Loucy (cell line): ENCODE data around the gene FGD5.

Source experiments
- H2AFZ ChIP-seq: fragments of 200-600 bp; sonication (generic); 2 replicates; pipeline ENCODE4 v1.6.0; 2016; ENCODE audit warnings: antibody characterized with exemption, mild to moderate bottlenecking, low read length, moderate library complexity
- H3F3A ChIP-seq: fragments of 200-600 bp; 2 replicates; pipeline ENCODE4 v1.6.0; 2016; ENCODE audit warnings: antibody characterized with exemption, low read depth, mild to moderate bottlenecking
- H3K27me3 ChIP-seq: fragments of 200-600 bp; sonication (generic); 2 replicates; pipeline ENCODE4 v1.6.1; 2014; ENCODE audit warnings: low read length, mild to moderate bottlenecking; ENCODE audit not compliant: insufficient read depth, poor library complexity, severe bottlenecking
- H3K36me3 ChIP-seq: fragments of 200-600 bp; sonication (generic); 2 replicates; pipeline ENCODE4 v1.6.1; 2016; ENCODE audit warnings: low read length; ENCODE audit not compliant: insufficient read depth
- H3K4me1 ChIP-seq: fragments of 200-600 bp; sonication (generic); 2 replicates; pipeline ENCODE4 v1.5.1; 2014; ENCODE audit warnings: low read length, mild to moderate bottlenecking; ENCODE audit not compliant: insufficient read depth, poor library complexity, severe bottlenecking
- H3K4me2 ChIP-seq: fragments of 200-600 bp; sonication (generic); 2 replicates; pipeline ENCODE4 v1.6.0; 2014; ENCODE audit warnings: antibody characterized with exemption, low read length, low read depth, mild to moderate bottlenecking; ENCODE audit not compliant: poor library complexity, severe bottlenecking
- H3K4me3 ChIP-seq: fragments of 200-600 bp; sonication (generic); 2 replicates; pipeline ENCODE4 v1.5.1; 2014; ENCODE audit warnings: low read length, mild to moderate bottlenecking, mixed read lengths; ENCODE audit not compliant: poor library complexity, severe bottlenecking
- H3K79me2 ChIP-seq: fragments of 200-600 bp; sonication (generic); 2 replicates; pipeline ENCODE4 v1.6.1; 2014; ENCODE audit warnings: low read length; ENCODE audit not compliant: insufficient read depth
- H3K9ac ChIP-seq: fragments of 200-600 bp; sonication (generic); 2 replicates; pipeline ENCODE4 v1.6.0; 2014; ENCODE audit warnings: mild to moderate bottlenecking, low read depth, low read length, moderate library complexity; ENCODE audit not compliant: poor library complexity, severe bottlenecking
- H3K9me2 ChIP-seq: fragments of 200-600 bp; sonication (generic); replicated peaks from 2 replicates; pipeline ENCODE4 v1.6.1; 2016; ENCODE audit warnings: low read depth, low read length, mixed read lengths
- H3K9me3 ChIP-seq: fragments of 200-600 bp; sonication (generic); 2 replicates; pipeline ENCODE4 v1.6.1; 2014; ENCODE audit warnings: mild to moderate bottlenecking, antibody characterized with exemption, low read length, low read depth; ENCODE audit not compliant: insufficient read depth
- H4K20me1 ChIP-seq: fragments of 200-600 bp; sonication (generic); 2 replicates; pipeline ENCODE4 v1.6.0; 2014; ENCODE audit warnings: antibody characterized with exemption, low read length, mild to moderate bottlenecking; ENCODE audit not compliant: insufficient read depth, poor library complexity, severe bottlenecking
- EZH2phosphoT487 ChIP-seq: fragments of 200-600 bp; IDR thresholded peaks from 2 replicates; pipeline ENCODE4 v1.6.1; 2018; ENCODE audit warnings: antibody characterized with exemption, mild to moderate bottlenecking, moderate library complexity, borderline replicate concordance
- TF ChIP-seq, protein P1 (sequence below): fragments of 200-600 bp; sonication (generic); conservative IDR thresholded peaks from 2 replicates; pipeline ENCODE4 v1.5.1; 2014; ENCODE audit warnings: mild to moderate bottlenecking, antibody characterized with exemption, low read length

FGD5 gene

DNA sequence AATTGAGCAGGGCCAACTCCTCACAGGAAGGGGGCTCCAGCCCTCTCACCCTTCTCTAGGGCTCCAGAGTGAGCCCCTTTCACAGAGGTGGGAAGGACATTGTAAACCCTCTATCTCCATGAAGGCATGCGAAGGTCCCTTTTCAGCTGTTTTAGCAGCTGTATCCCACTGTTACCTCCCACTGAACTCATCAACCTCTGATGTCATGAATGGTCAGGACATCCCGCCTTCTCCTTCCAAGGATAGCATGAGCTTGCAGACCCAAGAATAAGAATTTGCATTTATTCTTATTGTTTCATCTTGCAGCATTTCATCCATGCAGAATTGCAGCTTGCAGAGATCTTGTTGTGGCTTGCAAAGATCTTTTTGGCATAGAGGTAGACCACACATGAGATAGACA is 24.3 kb upstream of the FGD5 start:
- Histone ChIP-seq H3K9me3 (no peaks in the 10 kb centered on the region), H3K36me3 (no peaks in the 10 kb centered on the region), H3K9ac (no peak overlapping the region), H3K27me3 (no peaks in the 10 kb centered on the region), H3K4me3 (no peak overlapping the region), H3K4me1 (no peaks in the 10 kb centered on the region), H3K4me2 (no peak overlapping the region), H4K20me1 (no peaks in the 10 kb centered on the region), H3K79me2 (no peaks in the 10 kb centered on the region), H3F3A (no peaks in the 10 kb centered on the region), H2AFZ (no peak overlapping the region), H3K9me2 (no peaks in the 10 kb centered on the region)
- TF ChIP-seq EZH2phosphoT487, result no peak
- TF ChIP-seq, protein P1, sequence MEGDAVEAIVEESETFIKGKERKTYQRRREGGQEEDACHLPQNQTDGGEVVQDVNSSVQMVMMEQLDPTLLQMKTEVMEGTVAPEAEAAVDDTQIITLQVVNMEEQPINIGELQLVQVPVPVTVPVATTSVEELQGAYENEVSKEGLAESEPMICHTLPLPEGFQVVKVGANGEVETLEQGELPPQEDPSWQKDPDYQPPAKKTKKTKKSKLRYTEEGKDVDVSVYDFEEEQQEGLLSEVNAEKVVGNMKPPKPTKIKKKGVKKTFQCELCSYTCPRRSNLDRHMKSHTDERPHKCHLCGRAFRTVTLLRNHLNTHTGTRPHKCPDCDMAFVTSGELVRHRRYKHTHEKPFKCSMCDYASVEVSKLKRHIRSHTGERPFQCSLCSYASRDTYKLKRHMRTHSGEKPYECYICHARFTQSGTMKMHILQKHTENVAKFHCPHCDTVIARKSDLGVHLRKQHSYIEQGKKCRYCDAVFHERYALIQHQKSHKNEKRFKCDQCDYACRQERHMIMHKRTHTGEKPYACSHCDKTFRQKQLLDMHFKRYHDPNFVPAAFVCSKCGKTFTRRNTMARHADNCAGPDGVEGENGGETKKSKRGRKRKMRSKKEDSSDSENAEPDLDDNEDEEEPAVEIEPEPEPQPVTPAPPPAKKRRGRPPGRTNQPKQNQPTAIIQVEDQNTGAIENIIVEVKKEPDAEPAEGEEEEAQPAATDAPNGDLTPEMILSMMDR, result no peak

DNA sequence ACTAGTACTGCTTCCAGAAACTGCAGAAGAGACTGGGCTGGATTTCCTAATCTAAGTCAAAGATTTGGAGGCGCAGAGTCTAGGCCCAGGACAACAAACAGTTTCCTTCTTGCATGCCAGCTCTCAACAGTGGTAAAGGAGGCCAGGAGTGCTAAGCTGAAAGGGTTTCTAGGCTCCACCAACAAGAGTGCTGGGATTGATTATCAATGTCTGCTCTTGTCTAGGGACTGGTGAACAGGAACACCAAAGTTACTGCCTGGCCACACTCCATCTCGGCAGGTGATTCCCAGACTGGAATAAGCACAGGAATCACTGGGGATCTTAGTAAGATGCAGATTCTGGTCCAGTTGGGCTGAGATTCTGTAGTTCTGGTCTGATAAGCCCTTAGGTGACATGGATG is 22.8 kb upstream of the FGD5 start:
- 0 out of 2 replicates have a peak overlapping the region, but pooled peaks have one; percentile 43 for H2AFZ ChIP-seq
- no peaks in the 10 kb centered on the region for H3K27me3 ChIP-seq
- no peaks in the 10 kb centered on the region for H3K36me3 ChIP-seq
- no peaks in the 10 kb centered on the region for H4K20me1 ChIP-seq
- H3K4me3 ChIP-seq, result no peak overlapping the region
- H3K9me2 ChIP-seq, result no peaks in the 10 kb centered on the region
- no peaks in the 10 kb centered on the region for H3K9me3 ChIP-seq
- no peak for TF ChIP-seq EZH2phosphoT487
- TF ChIP-seq, protein P1, result no peak
- H3K4me1 ChIP-seq, result no peaks in the 10 kb centered on the region
- no peak overlapping the region for H3K9ac ChIP-seq
- H3F3A ChIP-seq, result no peaks in the 10 kb centered on the region
- H3K79me2 ChIP-seq, result no peaks in the 10 kb centered on the region
- H3K4me2 ChIP-seq, result no peak overlapping the region

DNA sequence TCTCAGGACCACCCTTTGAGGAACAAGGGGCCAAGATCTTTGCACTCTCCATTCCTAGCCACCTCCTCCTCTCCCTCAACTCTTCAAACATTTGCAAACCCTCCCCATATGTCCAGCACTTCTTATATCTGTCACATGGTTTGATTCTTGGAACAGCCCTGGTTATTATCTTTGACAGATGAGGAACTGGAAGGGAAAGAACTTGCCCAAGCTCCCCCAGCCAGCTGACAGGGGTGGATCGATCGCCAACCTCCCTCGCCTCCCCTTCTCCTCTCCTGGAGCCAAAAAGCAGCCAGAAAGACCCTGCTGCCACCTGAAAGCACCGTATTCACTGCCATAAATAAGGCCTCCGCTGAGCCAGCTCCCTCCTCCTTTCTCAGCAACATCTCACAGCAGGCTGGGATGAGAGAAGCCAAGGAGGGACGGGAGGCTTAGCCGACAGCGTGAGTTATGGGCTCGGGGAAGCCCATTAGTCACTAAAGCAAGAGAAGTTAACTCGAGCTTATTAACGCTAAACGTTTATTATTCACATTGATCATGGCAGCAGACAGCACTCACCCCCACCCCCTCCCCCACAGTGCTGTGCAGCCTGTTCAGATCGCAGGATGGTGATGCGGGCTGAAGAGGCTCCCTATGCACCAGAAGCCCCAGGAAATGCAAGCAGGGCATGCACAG is 22.2 kb upstream of the FGD5 start:
- TF ChIP-seq EZH2phosphoT487, result no peak
- TF ChIP-seq, protein P1, result no peak
- no peak overlapping the region for H3K4me3 ChIP-seq

More for the DNA sequence above, 22.2 kb upstream of the FGD5 start:
- H3F3A ChIP-seq, result no peaks in the 10 kb centered on the region
- no peaks in the 10 kb centered on the region for H3K9me3 ChIP-seq
- no peaks in the 10 kb centered on the region for H3K36me3 ChIP-seq
- no peaks in the 10 kb centered on the region for H3K4me1 ChIP-seq
- H3K4me2 ChIP-seq, result no peak overlapping the region
- no peaks in the 10 kb centered on the region for H3K79me2 ChIP-seq
- H3K27me3 ChIP-seq, result no peaks in the 10 kb centered on the region
- H3K9ac ChIP-seq, result no peak overlapping the region
- H4K20me1 ChIP-seq, result no peaks in the 10 kb centered on the region
- 0 out of 2 replicates have a peak overlapping the region, but pooled peaks have one; percentile 43 for H2AFZ ChIP-seq
- H3K9me2 ChIP-seq, result no peaks in the 10 kb centered on the region
